NCI-H774 (cell line): ENCODE measurements around the gene SUPT5H.
A peak's percentile ranks its signal among the peaks of the same experiment; 100 is the strongest.
"Not testable (repeated sequence)": the region's sequence is repeated elsewhere in the genome, so short reads cannot be mapped to it uniquely, and the experiment has no call there.

Experiments used
- DNase-seq: peaks from one replicate; lab custom pipeline; 2025; lab: John Stamatoyannopoulos, UW

SUPT5H gene

DNA sequence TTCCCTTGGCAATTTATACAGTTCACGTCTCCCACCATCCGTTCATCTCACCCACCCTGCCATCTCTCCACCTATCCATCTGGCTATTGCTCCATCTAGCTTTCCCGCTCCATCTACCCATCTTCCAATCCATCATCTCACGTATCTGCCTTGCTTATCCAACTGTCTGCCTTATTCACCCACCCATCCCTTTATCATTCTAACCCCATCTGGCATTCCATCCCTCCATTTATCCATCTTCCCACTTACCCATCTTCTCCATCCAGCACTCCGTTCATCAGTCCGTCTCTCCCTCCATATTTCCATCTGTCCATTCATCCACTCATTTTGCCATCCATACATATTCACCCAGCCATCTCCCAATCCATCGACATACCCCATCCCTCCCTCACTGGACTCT is 19.6 kb upstream of the SUPT5H start:
- no peak for DNase-seq

DNA sequence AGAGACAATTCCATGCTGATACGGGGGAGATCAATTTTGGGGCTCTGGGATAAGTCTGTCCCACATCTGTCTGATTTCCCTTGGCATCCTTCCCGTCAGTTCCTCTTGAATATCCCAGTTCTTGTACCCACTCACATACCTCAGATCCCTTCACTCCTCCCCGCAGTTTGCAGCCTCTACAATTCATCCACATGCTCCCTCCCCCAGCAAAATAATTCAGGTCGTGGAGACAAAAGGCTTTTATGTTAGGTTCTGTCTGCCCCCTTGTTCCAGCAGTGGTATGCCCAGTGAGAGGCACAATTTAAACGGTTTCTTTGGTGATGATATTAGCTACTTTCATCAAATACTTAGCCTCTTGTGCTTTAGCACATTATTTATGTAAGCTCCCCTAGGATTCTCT is 19.2 kb upstream of the SUPT5H start:
- no peak for DNase-seq

DNA sequence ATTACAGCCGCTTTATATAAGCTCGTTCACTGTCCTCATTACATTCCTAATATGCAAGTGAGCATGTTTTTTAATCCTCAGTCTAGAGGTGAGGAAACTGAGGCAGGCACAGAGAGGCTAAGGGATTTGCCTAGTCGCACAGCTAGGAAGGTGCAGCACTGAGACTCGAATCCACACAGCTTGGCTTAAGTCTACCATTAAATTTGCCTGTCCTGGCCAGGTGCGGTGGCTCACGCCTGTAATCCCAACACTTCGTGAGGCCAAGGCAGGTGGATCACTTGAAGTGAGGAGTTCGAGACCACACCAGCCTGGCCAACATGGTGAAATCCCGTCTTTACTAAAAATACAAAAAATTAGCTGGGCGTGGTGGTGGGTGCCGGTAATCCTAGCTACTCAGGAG is 17.7 kb upstream of the SUPT5H start:
- no peak for DNase-seq

DNA sequence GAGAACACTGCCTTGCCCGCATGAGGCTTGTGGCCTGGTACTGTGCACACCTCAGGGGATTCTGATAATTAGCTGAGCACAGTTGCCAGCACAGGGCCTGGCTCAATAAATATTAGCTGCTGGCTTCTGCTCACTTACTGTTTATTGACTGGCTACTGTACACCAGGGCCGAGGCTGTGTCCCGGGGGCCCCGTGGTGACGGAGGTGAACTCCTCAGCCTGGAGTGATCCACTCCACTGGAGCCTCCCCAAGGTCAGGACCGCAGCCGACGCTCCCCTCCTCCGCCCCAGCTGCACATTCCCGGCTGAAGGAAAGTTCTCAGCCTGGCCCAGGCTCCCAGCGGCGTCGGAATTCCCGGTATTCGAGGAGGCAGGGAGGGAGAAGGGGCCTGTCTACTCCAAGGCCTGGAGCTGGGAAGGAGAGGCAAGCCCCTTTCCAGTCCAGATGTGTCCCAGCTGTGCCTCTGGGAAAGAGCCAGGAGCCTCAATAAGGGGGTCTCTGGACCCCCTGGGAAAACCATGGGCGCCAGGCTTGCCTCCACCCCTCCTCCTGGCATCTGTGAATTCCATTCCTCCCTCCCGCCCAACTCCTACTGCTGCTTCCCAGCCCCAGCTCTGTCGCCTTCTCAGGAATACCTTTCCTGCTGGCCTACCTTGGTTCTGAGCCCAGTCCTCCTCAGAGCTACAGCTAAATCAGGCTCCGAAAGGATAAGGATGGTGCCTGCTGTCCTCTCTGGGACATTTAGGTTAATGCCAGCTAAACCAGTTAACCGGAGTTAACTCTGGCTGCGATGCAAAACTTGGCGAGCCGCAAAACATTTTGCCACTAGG is 16.9 kb upstream of the SUPT5H start:
- no peak for DNase-seq

DNA sequence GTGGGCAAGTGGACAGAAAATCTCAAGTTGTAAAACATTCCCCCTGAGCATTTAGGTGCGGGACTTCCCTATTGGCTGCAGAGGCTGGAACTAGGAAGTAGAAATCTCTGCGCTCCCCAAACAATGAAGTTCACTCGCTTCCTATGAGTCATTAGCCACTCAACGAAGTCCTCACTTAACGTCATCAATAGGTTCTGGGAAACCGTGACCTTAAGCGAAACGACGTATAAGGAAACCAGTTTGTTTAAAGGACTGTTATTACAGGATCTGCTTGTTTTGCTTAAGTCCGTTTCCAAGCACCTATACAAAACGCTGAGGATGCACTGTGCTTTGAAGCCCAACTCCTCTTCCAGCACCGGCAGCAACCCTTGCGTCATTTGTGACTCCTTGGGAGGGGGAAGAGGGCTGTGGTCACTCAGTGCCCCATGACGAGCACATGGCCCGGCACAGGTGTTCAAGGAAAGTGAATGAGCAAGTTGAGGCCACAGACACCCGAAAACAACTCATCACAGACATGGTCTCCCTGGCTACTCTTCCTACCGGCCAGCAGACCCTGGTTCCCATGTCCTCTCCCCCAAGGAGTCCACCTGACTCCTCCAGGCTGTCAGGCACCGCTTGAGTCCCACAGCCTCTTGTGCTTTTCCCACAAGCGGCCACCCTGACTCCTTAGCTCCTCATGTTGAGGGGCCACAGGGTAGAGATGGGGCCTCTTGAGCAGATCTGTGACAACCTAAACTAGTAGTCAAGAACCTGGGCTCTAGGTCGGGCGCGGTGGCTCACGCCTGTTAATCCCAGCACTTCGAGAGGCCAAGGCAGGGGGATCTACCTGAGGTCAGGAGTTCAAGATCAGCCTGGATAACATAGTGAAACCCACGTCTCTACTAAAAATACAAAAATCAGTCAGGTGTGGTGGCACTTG is 14.4 kb upstream of the SUPT5H start:
- no peak for DNase-seq

DNA sequence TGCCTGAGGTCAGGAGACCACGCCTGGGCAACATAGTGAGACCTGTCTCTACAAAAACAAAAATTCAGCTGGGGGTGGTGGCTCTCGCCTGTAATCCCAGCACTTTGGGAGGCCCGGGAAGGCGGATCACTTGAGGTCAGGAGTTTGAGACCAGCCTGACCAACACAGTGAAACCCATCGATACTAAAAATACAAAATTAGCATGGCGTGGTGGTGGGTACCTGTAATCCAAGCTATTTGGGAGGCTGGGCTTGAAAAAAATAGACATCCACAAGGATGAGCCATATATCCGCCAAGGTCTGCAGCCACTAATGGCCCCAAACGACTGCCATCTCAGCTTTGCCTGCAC is 12.7 kb upstream of the SUPT5H start:
- DNase-seq, result no peak

DNA sequence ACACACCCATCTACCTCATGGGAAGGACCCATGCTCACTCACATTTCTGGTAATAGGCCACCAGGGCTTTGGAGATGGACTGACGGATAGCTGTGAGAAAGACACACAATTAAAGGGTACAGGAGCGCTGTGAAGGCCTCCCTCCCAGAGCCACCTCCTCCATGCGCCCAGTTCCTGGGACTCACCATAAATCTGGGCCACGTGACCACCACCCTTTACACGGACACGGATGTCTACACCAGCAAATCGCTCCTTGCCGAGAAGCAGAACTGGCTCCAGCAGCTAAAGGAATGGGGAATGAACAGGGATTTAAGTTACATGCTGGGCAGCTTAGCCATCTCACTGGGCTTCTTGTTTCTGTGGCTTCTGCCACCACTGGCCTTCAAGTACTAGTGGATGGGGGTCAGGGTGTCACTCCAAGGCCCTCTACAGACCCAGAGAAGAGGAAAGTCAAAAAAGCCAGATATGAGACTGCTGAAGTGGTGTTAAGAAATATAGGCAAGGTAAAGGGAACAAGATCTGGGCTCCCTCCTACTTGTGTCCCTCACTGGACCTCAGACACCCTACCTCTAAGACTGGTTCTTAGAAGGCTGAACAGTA is 11.8 kb upstream of the SUPT5H start:
- no peak for DNase-seq

DNA sequence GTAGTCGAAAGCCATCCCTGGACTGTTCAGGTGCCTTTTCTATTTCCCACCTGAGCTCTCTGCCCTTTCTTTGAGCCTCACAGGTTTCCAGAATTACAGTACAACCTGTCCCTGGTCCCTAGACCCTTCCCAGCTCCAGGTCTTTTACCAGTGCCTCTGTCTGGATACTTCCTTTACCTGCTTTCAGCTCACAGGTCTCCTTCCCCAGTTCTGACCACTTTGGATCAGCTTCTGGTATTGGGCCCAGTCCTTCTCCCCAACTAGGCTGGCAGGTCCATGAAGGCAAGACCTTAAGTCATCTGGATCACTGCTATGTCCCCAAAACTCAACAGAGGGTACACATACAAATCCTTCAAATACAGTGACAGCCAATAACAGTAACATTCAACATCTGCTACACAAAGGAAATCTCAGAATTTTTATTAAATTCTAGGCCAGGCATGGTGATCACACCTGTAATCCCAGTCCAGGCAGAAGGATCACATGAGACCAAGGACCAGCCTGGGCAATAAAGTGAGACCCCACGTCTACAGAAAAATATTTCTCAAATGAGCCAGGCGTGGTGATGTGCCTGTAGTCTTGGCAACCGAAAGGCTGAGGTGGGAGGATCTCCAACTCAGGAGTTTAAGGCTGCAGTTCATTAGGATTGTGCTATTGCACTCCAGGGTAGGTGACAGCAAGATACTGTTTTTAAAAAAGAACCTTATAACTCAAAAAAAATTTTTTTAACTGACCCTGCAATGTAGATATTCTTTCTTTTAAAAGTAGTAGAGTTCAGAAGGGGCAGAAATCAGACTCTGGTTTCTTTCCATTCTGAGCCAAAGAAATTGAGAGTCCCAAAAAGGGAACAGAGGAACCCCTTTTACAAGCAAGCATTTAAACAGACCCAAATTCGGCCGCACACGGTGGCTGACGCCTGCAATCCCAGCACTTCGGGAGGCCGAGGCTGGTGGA is 11.0 kb upstream of the SUPT5H start:
- DNase-seq, result no peak

DNA sequence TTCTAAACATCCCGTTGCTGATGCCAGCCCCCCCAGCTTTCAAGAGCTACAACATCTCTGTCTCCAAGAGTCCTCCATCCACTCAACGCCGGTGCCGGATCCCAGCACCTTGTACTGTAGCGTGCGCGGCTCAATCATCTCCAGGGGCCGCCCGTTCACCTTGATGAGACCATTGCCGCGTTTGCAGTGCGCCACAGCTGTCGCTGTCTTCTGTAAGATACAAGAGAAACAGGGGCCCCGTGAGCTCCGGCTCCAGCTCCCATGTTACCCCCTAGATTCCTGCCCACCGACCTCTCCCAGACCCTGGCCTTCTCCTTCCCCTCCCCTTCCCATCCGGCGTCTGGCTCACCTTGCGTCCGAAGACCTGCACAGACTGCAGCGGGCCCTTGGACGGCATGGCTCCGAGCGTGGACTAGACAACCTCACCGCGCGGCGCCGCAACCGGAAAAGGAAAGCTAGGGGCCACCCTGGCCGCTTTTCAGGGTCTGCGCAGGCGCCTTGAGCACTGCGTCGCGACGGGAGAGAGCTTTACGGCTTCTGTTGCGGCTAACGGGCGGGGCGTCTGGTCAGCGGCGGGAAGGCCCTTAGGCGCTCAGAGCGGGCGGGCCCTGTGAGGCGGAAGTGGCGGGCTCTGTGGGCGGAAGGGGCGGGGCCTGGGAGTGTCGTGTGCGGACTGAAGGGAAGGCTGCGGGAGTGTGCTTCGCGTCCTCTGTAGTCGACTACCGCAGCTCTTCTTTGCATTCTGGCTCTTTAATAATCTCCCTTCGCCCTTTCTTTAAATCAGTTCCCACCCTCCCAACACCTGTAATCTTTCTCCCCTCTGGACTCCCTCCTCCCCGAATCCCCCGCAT is 9.7 kb upstream of the SUPT5H start, which contains the start of gene RPS16:
TSS of gene RPS16 (minus strand) at position 451 of the 851 bp plus-strand sequence. CDS start at position 397, 54 bp downstream.
- peak; percentile 97 for DNase-seq

DNA sequence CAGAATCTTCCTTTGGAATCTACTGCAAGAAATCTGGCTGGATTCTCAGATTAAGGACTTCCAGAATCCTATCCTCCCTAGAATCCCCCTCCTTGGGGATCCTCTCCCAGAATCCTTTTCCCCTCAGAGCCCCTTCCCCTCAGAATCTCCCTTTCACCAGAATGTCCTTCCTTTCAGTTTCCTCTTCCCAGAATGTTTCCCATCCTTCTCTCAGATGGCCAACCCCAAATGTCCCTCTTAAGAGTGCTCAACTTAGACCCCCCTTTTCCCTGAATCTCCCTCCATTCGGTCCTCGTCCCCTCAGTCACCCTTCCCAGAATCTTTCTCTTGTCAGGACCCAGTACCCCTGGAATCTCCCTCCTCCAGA is 9.0 kb upstream of the SUPT5H start:
- DNase-seq, result no peak

DNA sequence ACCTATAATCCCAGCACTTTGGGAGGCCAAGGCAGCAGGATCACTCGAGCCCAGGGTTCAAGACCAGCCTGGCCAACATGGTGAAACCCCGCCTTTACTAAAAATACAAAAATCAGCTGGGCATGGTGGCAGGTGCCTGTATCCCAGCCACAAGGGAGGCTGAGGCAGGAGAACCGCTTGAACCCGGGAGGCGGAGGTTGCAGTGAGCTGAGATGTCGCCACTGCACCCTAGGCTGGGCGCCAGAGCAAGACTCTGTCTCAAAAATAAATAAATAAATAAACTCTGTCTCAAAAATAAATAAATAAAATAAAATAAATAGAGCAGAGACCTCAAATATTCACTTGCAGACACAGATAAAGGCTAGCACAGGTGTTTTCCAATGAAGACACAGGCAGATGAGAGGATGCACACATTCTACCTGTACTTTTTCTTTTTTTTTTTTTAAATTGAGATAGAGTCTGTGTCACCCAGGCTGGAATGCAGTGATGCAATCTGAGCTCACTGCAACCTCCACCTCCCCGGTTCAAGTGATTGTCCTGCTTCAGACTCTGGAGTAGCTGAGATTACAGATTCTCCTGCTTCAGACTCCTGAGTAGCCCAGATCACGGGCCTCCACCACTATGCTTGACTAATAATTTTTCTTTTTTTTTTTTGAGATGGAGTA is 7.0 kb upstream of the SUPT5H start:
- DNase-seq, result no peak

DNA sequence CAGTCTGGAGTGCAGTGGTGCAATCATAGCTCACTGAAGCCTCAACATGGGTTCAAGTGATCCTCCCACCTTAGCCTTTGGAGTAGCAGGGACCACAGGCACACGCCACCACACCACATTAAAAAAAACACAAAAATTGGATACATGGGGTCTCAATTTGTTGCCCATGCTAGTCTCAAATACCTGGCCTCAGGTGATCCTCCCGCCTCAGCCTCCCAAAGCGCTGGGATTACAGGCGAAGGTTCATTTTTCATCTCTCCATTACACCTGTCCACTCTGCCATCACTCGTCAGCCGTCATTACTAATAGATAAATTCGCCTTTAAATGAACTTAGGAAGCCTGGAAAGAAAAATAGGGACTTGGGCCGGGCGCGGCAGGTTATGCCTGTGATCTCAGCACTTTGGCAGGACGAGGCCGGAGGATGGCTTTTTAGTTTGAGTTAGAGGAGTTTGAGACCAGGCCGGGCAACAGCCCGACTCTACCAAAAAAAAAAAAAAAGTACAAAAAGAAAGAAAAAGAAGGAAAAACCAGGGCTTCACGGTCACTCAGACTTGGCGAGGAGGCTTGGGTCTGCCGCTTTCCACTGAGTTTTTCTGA is 685 bp upstream of the SUPT5H start:
- DNase-seq, result no peak

DNA sequence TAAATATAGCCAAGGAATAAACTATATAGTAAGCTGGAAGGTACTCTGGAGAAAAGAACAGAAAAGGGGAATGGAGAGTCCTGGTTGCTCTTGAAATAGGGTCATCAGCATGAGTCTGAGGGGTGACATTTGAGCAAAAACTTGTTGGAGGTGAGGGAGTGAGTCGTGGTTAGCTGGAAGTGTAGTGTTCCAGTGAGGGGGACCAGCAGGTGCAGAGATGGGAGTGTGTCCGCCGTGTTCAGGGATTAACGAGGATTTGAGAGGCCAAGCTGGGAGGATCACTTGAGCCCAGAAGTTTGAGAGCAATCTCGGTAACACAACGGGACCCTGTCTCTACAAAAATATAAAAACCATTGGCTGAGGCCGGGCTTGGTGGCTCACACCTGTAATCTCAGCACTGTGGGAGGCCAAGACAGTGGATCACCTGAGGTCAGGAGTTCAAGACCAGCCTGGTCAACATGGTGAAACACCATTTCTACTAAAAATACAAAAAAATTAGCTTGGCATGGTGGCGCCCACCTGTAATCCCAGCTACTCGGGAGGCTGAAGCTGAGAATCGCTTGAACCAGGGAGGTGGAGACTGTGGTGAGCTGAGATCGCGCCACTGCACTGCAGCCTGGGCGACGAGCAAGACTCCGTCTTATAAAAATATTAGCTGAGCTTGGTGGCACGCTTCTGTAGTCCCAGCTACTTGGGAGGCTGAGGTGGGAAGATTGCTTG is 1.1 kb downstream of the SUPT5H start:
- no peak for DNase-seq

DNA sequence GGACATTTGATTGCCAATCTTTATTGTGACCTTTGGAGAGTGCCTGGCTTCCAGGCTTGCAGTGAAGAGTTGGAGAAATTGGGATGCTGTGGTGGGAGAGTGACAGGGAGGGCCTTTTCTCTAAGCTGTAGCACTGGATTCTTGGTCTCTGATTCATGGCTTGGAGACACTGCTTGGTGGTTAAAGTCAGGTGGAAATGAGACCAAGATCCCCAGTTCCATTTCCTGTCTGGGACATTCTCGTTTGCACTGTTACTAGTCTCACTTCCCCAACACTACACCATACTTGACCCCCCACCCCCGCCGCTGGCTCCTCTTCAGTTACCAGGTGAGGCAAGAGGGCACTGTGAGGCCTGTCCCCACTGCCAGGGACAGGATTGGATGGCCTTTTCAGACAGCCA is 2.9 kb downstream of the SUPT5H start:
- DNase-seq, result no peak

DNA sequence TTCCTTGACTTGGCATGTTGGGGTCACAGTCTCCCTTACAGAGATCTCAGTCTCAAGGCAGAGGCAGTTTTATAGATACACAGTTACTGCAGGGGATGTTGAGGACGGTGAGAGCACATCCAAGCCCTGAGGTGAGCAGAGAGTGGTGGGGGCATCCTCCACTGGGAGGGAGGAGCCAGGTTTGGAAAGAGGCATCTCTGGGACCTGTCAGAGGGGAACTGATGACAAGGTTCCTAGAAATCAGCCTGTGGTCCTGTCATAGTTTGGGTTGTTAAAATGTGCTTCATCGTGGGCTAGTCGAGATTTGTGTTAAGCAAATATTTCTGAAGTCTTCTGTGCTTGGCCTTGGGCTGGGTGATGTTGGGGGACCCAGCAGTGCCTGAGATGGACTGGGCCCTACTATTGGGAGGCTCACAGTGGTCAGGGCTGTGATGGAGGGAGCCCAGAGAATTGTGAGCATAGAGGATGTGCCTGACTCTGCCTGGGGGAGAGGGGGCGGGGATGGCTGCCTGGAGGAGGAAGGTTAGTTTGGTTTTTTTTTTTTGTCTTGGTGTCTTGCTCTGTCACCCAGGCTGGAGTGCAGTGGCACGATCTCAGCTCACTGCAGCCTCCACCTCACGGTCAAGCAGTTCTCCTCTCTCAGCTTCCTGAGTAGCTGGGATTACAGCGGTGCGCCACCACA is 3.9 kb downstream of the SUPT5H start:
- no peak for DNase-seq

DNA sequence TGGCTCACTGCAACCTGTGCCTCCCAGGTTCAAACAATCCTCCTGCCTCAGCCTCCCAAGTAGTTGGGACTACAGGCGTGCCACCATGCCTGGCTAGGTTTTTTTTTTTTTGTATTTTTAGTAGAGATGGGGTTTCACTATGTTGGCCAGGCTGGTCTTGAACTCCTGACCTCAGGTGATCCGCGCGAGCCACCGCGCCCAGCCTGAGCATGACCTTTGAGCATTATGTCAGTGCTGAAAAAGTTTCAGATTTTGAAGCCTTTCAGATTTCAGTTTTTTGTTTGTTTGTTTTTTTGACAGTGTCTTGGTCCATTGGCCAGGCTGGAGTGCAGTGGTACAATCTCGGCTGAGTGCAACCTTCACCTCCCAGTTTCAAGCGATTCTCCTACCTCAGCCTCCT is 5.9 kb downstream of the SUPT5H start:
- DNase-seq, result not testable (repeated sequence)

DNA sequence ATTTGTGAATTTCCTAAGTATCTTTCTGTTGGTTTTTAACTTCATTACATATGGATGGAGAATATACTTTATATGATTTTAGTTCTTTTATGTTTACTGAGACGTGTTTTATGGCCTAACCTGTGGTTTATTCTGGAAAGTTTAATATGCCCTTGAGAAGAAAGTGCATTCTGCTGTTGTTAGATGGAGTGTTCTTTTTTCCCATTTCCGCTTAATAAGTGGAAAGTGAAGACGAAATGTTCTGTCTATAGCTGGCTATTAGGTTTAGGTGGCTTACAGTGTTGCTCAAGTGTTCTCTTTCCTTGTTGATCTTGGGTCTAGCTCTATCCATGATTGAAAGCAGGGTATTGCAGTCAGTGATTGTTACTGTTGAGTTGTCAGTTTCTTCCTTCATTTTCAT is 18.0 kb downstream of the SUPT5H start:
- DNase-seq, result no peak

DNA sequence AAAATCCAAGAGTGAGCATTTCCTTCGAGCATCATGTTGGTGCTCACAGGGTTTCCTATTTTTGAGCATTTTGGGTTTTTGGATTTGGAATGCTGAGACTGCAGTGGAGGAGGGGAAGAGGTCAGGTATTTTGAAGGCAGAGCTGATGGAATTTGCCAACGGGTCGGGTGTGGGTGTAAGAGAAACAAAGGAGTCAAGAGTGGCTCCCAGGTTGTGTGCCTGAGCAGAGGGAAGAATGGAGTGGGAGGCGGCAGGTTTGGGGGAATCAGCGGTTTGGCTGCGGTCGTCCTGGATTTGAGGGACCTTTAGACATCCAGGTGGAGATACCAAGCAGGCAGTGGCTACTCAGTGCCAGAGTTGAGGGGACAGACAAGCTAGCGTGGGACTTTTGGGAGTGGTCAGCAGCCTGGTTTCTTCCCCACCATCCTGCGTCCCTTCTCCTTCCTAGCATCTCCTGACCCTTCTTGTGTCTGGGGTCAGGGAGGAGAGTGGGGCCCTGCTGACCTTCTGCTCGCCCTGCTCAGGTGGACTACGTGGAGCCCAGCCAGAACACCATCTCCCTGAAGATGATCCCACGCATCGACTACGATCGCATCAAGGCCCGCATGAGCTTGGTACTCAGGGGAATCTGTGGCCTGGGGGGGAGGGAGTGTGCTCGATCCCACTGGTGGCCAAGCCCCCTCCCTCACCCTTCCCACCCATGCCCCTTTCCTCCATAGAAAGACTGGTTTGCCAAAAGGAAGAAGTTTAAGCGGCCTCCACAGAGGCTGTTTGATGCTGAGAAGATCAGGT is 20.8 kb downstream of the SUPT5H start:
- DNase-seq, result no peak
